PFSK-1 (cell line): ENCODE measurements around the gene ERVFRD-1.

Experiments used
- FOXP2 ChIP-seq: optimal IDR thresholded peaks from 2 replicates; pipeline ENCODE3; 2011; ENCODE audit warnings: borderline replicate concordance, control low read depth, inconsistent platforms; ENCODE audit not compliant: insufficient read depth; ENCODE audit errors: extremely low read length, extremely low read depth
- POLR2AphosphoS5 ChIP-seq: IDR thresholded peaks from 2 replicates; pipeline ENCODE4 v1.6.1; 2012; ENCODE audit warnings: low read depth, mild to moderate bottlenecking, control low read depth, low read length, moderate library complexity
- REST ChIP-seq, 2 experiments: IDR thresholded peaks; 2 replicates each; pipeline versions ENCODE4 v1.6.1 to v1.8.0; 2011 to 2012; ENCODE audit warnings: low read depth in 2 of 2, low read length in 2 of 2, control low read depth in 1 of 2, inconsistent platforms in 1 of 2, mild to moderate bottlenecking in 1 of 2, moderate library complexity in 1 of 2; ENCODE audit not compliant: insufficient read depth in 1 of 2
- SIN3A ChIP-seq: IDR thresholded peaks from 2 replicates; pipeline ENCODE4 v1.6.1; 2012; ENCODE audit warnings: mild to moderate bottlenecking, low read length, moderate library complexity, borderline replicate concordance; ENCODE audit not compliant: insufficient read depth
- TAF1 ChIP-seq: IDR thresholded peaks from 2 replicates; pipeline ENCODE4 v1.6.1; 2012; ENCODE audit warnings: low read length, control low read depth, borderline replicate concordance; ENCODE audit not compliant: insufficient read depth

ERVFRD-1 gene

GRCh38 chr6:11093376-11093625 is 18.2 kb downstream of the ERVFRD-1 start:
- peak; percentile 89 for TF ChIP-seq POLR2AphosphoS5
- no peak for TF ChIP-seq REST (IDR thresholded peaks at IDR 0.05; ENCODE audit: insufficient read depth in 1 of 2, low read depth in 2 of 2, low read length in 2 of 2)

GRCh38 chr6:11092668-11093375 is 18.7 kb downstream of the ERVFRD-1 start:
- TF ChIP-seq REST (IDR thresholded peaks at IDR 0.05; ENCODE audit: insufficient read depth in 1 of 2, low read depth in 2 of 2, low read length in 2 of 2) (no peak), TAF1 (no peak), SIN3A (no peak), POLR2AphosphoS5 (no peak), FOXP2 (no peak)

- TF ChIP-seq POLR2AphosphoS5 (no peak), SIN3A (no peak), FOXP2 (no peak), REST (IDR thresholded peaks at IDR 0.05; ENCODE audit: insufficient read depth in 1 of 2, low read depth in 2 of 2, low read length in 2 of 2) (no peak), TAF1 (no peak)
These were observed 21.8 kb downstream of the ERVFRD-1 start for GRCh38 chr6:11089695-11090094.

- no peak for TF ChIP-seq REST (IDR thresholded peaks at IDR 0.05; ENCODE audit: insufficient read depth in 1 of 2, low read depth in 2 of 2, low read length in 2 of 2)
- no peak for TF ChIP-seq FOXP2
- no peak for TF ChIP-seq SIN3A
- TF ChIP-seq POLR2AphosphoS5, result no peak
- TF ChIP-seq TAF1, result no peak
These were observed 25.6 kb downstream of the ERVFRD-1 start for GRCh38 chr6:11085758-11086435.

- TF ChIP-seq TAF1, result no peak
- no peak for TF ChIP-seq REST (IDR thresholded peaks at IDR 0.05; ENCODE audit: insufficient read depth in 1 of 2, low read depth in 2 of 2, low read length in 2 of 2)
- no peak for TF ChIP-seq FOXP2
- TF ChIP-seq SIN3A, result no peak
- TF ChIP-seq POLR2AphosphoS5, result no peak
These were observed 27.6 kb downstream of the ERVFRD-1 start for GRCh38 chr6:11083956-11084355.
